ENCODE data around the gene NLRC3. TPM values are rescaled to one million over a fixed set of nuclear protein-coding genes. Genes with fewer than 3 reads are reported as not detected.

The NLRC3 gene
- total RNA-seq, result 10 to 100 TPM; 20.5 to 21.3 TPM
- polyA plus RNA-seq, result 49.8 TPM

- Histone ChIP-seq H3K9me3 (ENCODE audit: low read length) (no peaks in the 10 kb centered on the region), H3K27ac (ENCODE audit: low read depth, low read length) (peak within 1 kb of the TSS; percentile 76), H3K36me3 (ENCODE audit: insufficient read depth, low read length) (no peaks in the 10 kb centered on the region), H3K4me3 (ENCODE audit: low read length) (peak within 1 kb of the TSS; percentile 98), H3K4me1 (ENCODE audit: insufficient read depth, low read length) (peaks cover 45% of the 10 kb centered on the region), H3K27me3 (ENCODE audit: insufficient read depth, low read length, poor library complexity, severe bottlenecking) (no peaks in the 10 kb centered on the region)
- Mint-ChIP-seq H3K4me3 (peak within 1 kb of the TSS; percentile 97 to 100 (median 99)), H3K4me1 (peaks cover 45 to 71% (median 48%) of the 10 kb centered on the region in 3 donors), H3K27ac (peak within 1 kb of the TSS; percentile 84 to 99 (median 96)), H3K9me3 (no peaks in the 10 kb centered on the region), H3K27me3 (no peaks in the 10 kb centered on the region), H3K36me3 (peaks cover 0 to 33% (median 3%) of the 10 kb centered on the region in 3 donors)
- DNase-seq, result peak; percentile 29 to 72 (median 60)
- ChIA-PET POLR2A (interaction anchor here (1.2 kb wide), 1 partner anchor 35 kb away, joined by 4 read pairs; the partner anchor contains the start of gene SLX4), CTCF (no interaction called here)
These were observed at the start of gene NLRC3 for GRCh38 chr16:3577302-3577752. Gene NLRC3 (minus strand): TSS chr16:3577403. CDS start chr16:3565036, 12,367 bp downstream.

GRCh38 chr16:3625911-3626732 is 48.9 kb upstream of the NLRC3 start:
- Histone ChIP-seq H3K9me3 (ENCODE audit: low read length) (no peaks in the 10 kb centered on the region), H3K27ac (ENCODE audit: low read depth, low read length) (no peak overlapping the region), H3K4me3 (ENCODE audit: low read length) (no peak overlapping the region), H3K27me3 (ENCODE audit: insufficient read depth, low read length, poor library complexity, severe bottlenecking) (no peaks in the 10 kb centered on the region), H3K4me1 (ENCODE audit: insufficient read depth, low read length) (peaks cover 26% of the 10 kb centered on the region), H3K36me3 (ENCODE audit: insufficient read depth, low read length) (no peaks in the 10 kb centered on the region)
- ChIA-PET CTCF (interaction anchor here (1.3 to 1.4 kb wide), 2 partner anchors 11 to 14 kb away, joined by 4 to 6 read pairs; partner anchors contain the start of gene SLX4), POLR2A (interaction anchor here (1.0 kb wide), 1 partner anchor 48 kb away, joined by 3 read pairs; no protein-coding TSS in a partner anchor)
- peak overlapping the region; percentile 57 to 88 (median 78) for H3K27ac Mint-ChIP-seq
- no peaks in the 10 kb centered on the region for H3K27me3 Mint-ChIP-seq
- peak overlapping the region in 6 of 7 donors; percentile 27 to 62 (median 45) for H3K4me3 Mint-ChIP-seq
- no peaks in the 10 kb centered on the region for H3K9me3 Mint-ChIP-seq
- DNase-seq, result peak in 1 of 5 donors; percentile 20
- peaks cover 32 to 55% (median 54%) of the 10 kb centered on the region in 3 donors for H3K4me1 Mint-ChIP-seq
- H3K36me3 Mint-ChIP-seq, result peaks cover 0 to 3% (median 0%) of the 10 kb centered on the region in 3 donors

- H3K27ac Mint-ChIP-seq, result peak overlapping the region in 7 of 8 donors; percentile 18 to 88 (median 76)
These were observed 48.1 kb upstream of the NLRC3 start for GRCh38 chr16:3625331-3625730.

GRCh38 chr16:3623642-3624041 is 46.4 kb upstream of the NLRC3 start:
- peaks cover 30 to 45% (median 42%) of the 10 kb centered on the region in 3 donors for H3K4me1 Mint-ChIP-seq
- Histone ChIP-seq H3K27ac (ENCODE audit: low read depth, low read length) (no peak overlapping the region), H3K27me3 (ENCODE audit: insufficient read depth, low read length, poor library complexity, severe bottlenecking) (no peaks in the 10 kb centered on the region), H3K4me3 (ENCODE audit: low read length) (no peak overlapping the region), H3K9me3 (ENCODE audit: low read length) (no peaks in the 10 kb centered on the region), H3K36me3 (ENCODE audit: insufficient read depth, low read length) (no peaks in the 10 kb centered on the region), H3K4me1 (ENCODE audit: insufficient read depth, low read length) (peaks cover 26% of the 10 kb centered on the region)
- ChIA-PET CTCF (no interaction called here), POLR2A (no interaction called here)
- H3K27ac Mint-ChIP-seq, result peak overlapping the region in 5 of 8 donors; percentile 7 to 62 (median 16)
- no peak overlapping the region for H3K4me3 Mint-ChIP-seq
- no peaks in the 10 kb centered on the region for H3K27me3 Mint-ChIP-seq
- DNase-seq, result no peak
- peaks cover 0 to 5% (median 0%) of the 10 kb centered on the region in 3 donors for H3K36me3 Mint-ChIP-seq
- no peaks in the 10 kb centered on the region for H3K9me3 Mint-ChIP-seq

More at GRCh38 chr16:3625331-3625730, 48.1 kb upstream of the NLRC3 start:
- Histone ChIP-seq H3K36me3 (ENCODE audit: insufficient read depth, low read length) (no peaks in the 10 kb centered on the region), H3K27me3 (ENCODE audit: insufficient read depth, low read length, poor library complexity, severe bottlenecking) (no peaks in the 10 kb centered on the region), H3K9me3 (ENCODE audit: low read length) (no peaks in the 10 kb centered on the region), H3K4me3 (ENCODE audit: low read length) (no peak overlapping the region), H3K4me1 (ENCODE audit: insufficient read depth, low read length) (peaks cover 26% of the 10 kb centered on the region), H3K27ac (ENCODE audit: low read depth, low read length) (no peak overlapping the region)
- H3K27me3 Mint-ChIP-seq, result no peaks in the 10 kb centered on the region
- H3K4me1 Mint-ChIP-seq, result peaks cover 32 to 52% (median 51%) of the 10 kb centered on the region in 3 donors
- no peak for DNase-seq
- ChIA-PET POLR2A (interaction anchor here (1.0 kb wide), 1 partner anchor 47 kb away, joined by 3 read pairs; no protein-coding TSS in a partner anchor), CTCF (no interaction called here)
- peaks cover 0 to 3% (median 0%) of the 10 kb centered on the region in 3 donors for H3K36me3 Mint-ChIP-seq
- no peak overlapping the region for H3K4me3 Mint-ChIP-seq
- no peaks in the 10 kb centered on the region for H3K9me3 Mint-ChIP-seq

GRCh38 chr16:3618769-3619141 is 41.6 kb upstream of the NLRC3 start:
- no peaks in the 10 kb centered on the region for H3K9me3 ChIP-seq (ENCODE audit: low read length)
- H3K4me1 ChIP-seq (ENCODE audit: insufficient read depth, low read length), result no peaks in the 10 kb centered on the region
- DNase-seq, result no peak
- Mint-ChIP-seq H3K36me3 (peaks cover 0 to 31% (median 0%) of the 10 kb centered on the region in 3 donors), H3K27ac (peak overlapping the region in 2 of 8 donors; percentile 42 to 46), H3K9me3 (no peaks in the 10 kb centered on the region), H3K4me3 (no peak overlapping the region), H3K4me1 (peaks cover 26 to 54% (median 36%) of the 10 kb centered on the region in 3 donors), H3K27me3 (no peaks in the 10 kb centered on the region)
- H3K27me3 ChIP-seq (ENCODE audit: insufficient read depth, low read length, poor library complexity, severe bottlenecking), result no peaks in the 10 kb centered on the region
- ChIA-PET POLR2A (no interaction called here), CTCF (no interaction called here)
- no peak overlapping the region for H3K27ac ChIP-seq (ENCODE audit: low read depth, low read length)
- no peak overlapping the region for H3K4me3 ChIP-seq (ENCODE audit: low read length)
- H3K36me3 ChIP-seq (ENCODE audit: insufficient read depth, low read length), result no peaks in the 10 kb centered on the region

- no peaks in the 10 kb centered on the region for H3K36me3 ChIP-seq (ENCODE audit: insufficient read depth, low read length)
- H3K27ac ChIP-seq (ENCODE audit: low read depth, low read length), result peak overlapping the region; percentile 82
- H3K4me1 ChIP-seq (ENCODE audit: insufficient read depth, low read length), result peaks cover 23% of the 10 kb centered on the region
- H3K27me3 ChIP-seq (ENCODE audit: insufficient read depth, low read length, poor library complexity, severe bottlenecking), result no peaks in the 10 kb centered on the region
- no peaks in the 10 kb centered on the region for H3K27me3 Mint-ChIP-seq
- H3K4me1 Mint-ChIP-seq, result peaks cover 41 to 67% (median 57%) of the 10 kb centered on the region in 3 donors
- no peaks in the 10 kb centered on the region for H3K9me3 ChIP-seq (ENCODE audit: low read length)
- DNase-seq, result no peak
- peak overlapping the region; percentile 94 to 99 (median 99) for H3K4me3 Mint-ChIP-seq
- peak overlapping the region; percentile 32 to 98 (median 90) for H3K27ac Mint-ChIP-seq
- peaks cover 0 to 34% (median 0%) of the 10 kb centered on the region in 3 donors for H3K36me3 Mint-ChIP-seq
- ChIA-PET POLR2A (interaction anchor here (0.8 to 1.3 kb wide), 2 partner anchors 9 to 35 kb away, joined by 3 to 4 read pairs; partner anchors contain the start of gene NLRC3), CTCF (interaction anchor here (1.1 to 1.2 kb wide), 2 partner anchors 14 to 85 kb away, joined by 3 to 4 read pairs; no protein-coding TSS in a partner anchor)
- H3K9me3 Mint-ChIP-seq, result no peaks in the 10 kb centered on the region
- peak overlapping the region; percentile 90 for H3K4me3 ChIP-seq (ENCODE audit: low read length)
These were observed 35.6 kb upstream of the NLRC3 start for GRCh38 chr16:3612510-3613466.

Measured in CD8-positive, alpha-beta memory T cell (primary cell).